ENCODE data around the gene ANKMY1.

The ANKMY1 gene

DNA sequence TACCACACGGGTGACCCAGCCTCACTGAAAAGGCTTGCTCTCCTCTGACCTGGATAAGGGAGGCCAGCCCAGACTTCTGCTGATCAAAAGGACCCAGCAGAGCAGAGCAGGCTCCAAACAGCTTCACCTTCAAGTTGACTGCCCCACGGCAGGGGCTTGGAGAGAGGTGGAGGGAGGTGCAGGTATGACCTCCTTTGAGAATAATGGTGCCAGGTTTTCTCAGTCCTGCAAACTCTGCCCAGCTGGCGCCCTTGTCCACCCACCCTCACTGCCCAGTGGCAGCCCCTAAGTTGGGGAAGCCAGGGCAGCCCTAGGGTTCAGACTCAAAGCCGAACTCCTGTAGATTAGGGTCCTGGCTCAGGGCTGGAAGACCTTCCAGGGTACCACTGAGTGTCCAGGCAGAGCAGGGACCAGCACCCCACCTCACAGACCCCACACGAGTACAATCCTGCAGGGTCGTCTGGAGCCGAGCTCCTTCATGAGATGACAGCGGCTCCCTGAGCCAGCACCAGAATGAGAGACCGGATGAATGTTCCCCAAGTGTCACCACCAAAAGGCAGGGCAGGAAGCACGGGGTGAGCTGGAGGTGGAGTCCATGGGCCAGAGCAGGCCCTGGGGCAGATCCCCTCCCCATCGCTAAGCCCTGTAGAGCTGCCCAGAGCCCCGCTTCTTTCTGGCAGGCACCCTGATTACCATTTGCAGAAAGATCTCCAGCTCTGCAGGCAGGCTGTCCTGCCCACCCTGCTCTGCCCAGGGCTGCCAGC is 125.9 kb downstream of the ANKMY1 start:
- DNase-seq = no peak

DNA sequence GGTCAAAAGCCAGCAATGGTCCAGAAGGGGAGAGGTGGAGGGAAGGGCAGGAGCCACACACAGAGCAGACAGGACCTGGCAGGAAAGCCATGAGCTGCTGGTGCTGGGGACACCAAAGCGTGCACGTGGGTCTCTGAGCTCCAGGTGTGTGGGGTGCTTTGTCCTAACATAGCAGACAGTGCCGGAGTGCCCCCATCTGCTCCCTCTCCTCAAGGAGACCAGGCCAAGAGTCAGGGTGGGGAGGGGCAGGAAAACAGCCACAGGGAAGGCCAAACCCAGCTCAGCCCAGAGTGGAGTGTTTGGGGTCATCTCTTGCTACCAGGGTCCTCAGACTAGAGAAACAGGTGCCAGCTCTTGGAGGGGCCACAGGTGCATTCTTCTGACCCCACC is 126.5 kb downstream of the ANKMY1 start:
- DNase-seq = no peak

DNA sequence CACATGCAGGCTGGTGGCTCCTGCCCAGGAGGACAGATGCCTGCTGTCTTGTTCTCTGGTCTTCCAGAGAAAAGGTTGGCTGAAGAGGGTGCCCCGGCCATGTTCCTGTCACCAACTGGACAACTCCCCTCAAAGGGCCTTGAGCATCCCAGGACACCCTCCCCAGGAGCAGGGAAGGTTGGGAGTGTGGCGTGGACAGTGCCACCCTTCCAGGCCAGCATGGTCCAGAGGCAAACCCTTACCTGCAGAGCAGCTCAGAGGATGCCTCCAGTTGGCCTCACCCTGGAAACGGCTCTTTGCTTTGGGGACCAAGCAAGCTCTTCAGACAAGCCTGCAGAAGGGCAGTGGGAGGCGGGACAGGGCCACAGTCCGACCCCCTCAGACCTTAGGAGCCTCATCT is 127.2 kb downstream of the ANKMY1 start:
- no peak for DNase-seq

DNA sequence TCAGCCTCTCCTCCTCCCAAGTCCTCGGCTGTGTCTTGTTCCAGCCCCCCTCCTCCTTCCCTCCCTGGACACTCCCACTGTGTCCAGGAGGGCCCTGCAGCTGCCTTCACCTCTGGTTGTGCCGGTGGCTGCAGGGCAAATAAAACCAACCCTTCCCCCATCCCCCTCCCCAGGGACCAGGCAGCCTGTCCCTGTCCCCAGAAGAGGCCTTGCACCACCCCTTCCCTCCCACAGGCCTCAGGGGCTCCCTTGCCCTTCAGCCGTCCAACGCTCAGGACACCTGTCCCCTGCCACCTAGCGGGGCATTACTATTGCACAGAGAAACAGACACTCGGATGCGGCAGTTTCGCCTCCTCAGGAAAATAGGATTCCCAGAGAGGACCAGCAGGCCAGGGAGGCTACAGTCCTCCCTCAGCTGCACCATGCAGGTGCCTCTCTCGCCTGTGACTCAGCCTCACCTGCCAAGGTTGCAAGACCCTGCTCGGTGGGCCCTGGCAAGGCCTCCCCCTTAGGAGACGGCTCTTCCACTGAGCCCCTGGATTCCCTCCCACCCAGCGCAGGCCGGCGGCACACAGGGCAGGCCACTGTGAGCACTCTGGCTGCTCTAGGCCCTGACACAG is 127.8 kb downstream of the ANKMY1 start:
- no peak for DNase-seq
